PC-3 (cell line): ENCODE measurements around the gene SGMS1. TPM values are rescaled to one million over a fixed set of nuclear protein-coding genes. Genes with fewer than 3 reads are reported as not detected.

ENCODE experiments used
- ATAC-seq: fragments of 200-7000 bp; cut with Tn5 transposase; 2 replicates; pipeline ENCODE4 v1.9.1; 2020; ENCODE audit warnings: mild to moderate bottlenecking, moderate library complexity
- BruUV-seq: library from RNA; stranded (reverse); fragments of 400-500 nt; replicated peaks from 2 replicates; lab custom pipeline; 2021; lab: Mats Ljungman, UMichigan
- CTCF ChIA-PET: fragments of 300-600 bp; sonication (Branson Sonifier 250); formaldehyde crosslinking; loops from one replicate; lab custom pipeline; 2022; ENCODE audit warnings: antibody characterized with exemption; lab: Charles Lee
- POLR2A ChIA-PET: fragments of 300-600 bp; sonication (Branson Sonifier 250); formaldehyde crosslinking; loops from one replicate; lab custom pipeline; 2022; ENCODE audit warnings: antibody characterized with exemption; ENCODE audit not compliant: unreplicated experiment; lab: Charles Lee
- DNase-seq: peaks from one replicate; pipeline ENCODE4 v3.0.0-alpha.2; 2015
- H2AFZ ChIP-seq: fragments of 300-600 bp; sonication (generic); 2 replicates; pipeline ENCODE4 v1.6.0; 2016; ENCODE audit warnings: antibody characterized with exemption, low read length
- H3F3A ChIP-seq: fragments of 300-600 bp; sonication (generic); one replicate; pipeline ENCODE4 v1.6.0; 2017; ENCODE audit warnings: antibody characterized with exemption, low read length, control low read depth, mild to moderate bottlenecking; ENCODE audit not compliant: unreplicated experiment
- H3K27ac ChIP-seq: fragments of 300-600 bp; sonication (generic); 2 replicates; pipeline ENCODE4 v1.5.1; 2016; ENCODE audit warnings: mild to moderate bottlenecking, low read length
- H3K27me3 ChIP-seq: fragments of 300-600 bp; sonication (generic); 2 replicates; pipeline ENCODE4 v1.6.1; 2016; ENCODE audit warnings: low read length, mixed read lengths
- H3K36me3 ChIP-seq: fragments of 300-600 bp; sonication (generic); 2 replicates; pipeline ENCODE4 v1.6.1; 2016; ENCODE audit warnings: low read depth, mixed run types, low read length, mixed read lengths
- H3K4me1 ChIP-seq: fragments of 300-600 bp; sonication (generic); 2 replicates; pipeline ENCODE4 v1.5.1; 2016; ENCODE audit warnings: low read length; ENCODE audit not compliant: insufficient read depth
- H3K4me2 ChIP-seq: fragments of 300-600 bp; sonication (generic); 2 replicates; pipeline ENCODE4 v1.6.0; 2016; ENCODE audit warnings: low read length
- H3K4me3 ChIP-seq: fragments of 300-600 bp; sonication (generic); 2 replicates; pipeline ENCODE4 v1.5.1; 2016; ENCODE audit warnings: mild to moderate bottlenecking, low read length, mixed read lengths
- H3K79me2 ChIP-seq: fragments of 300-600 bp; sonication (generic); 2 replicates; pipeline ENCODE4 v1.6.1; 2017; ENCODE audit warnings: low read length, mixed read lengths
- H3K9ac ChIP-seq: fragments of 300-600 bp; sonication (generic); 2 replicates; pipeline ENCODE4 v1.6.0; 2016; ENCODE audit warnings: mild to moderate bottlenecking, low read length
- H3K9me2 ChIP-seq: fragments of 300-600 bp; sonication (generic); replicated peaks from 2 replicates; pipeline ENCODE4 v1.6.1; 2016; ENCODE audit warnings: mixed run types, low read length, mixed read lengths
- H3K9me3 ChIP-seq: fragments of 300-600 bp; sonication (generic); 2 replicates; pipeline ENCODE4 v1.6.1; 2016; ENCODE audit warnings: low read length, mixed read lengths
- H4K20me1 ChIP-seq: fragments of 300-600 bp; sonication (generic); 2 replicates; pipeline ENCODE4 v1.6.1; 2016; ENCODE audit warnings: low read length, mixed read lengths
- EZH2 ChIP-seq: fragments of 300-600 bp; sonication (generic); IDR thresholded peaks from one replicate; pipeline ENCODE4 v1.6.1; 2017; ENCODE audit warnings: antibody characterized with exemption, mild to moderate bottlenecking, low read length; ENCODE audit not compliant: unreplicated experiment
- EZH2phosphoT487 ChIP-seq: fragments of 300-600 bp; sonication (generic); IDR thresholded peaks from 2 replicates; pipeline ENCODE4 v1.6.1; 2018; ENCODE audit warnings: mild to moderate bottlenecking, antibody characterized with exemption, low read length, borderline replicate concordance
- intact Hi-C: fragments of 100-400 bp; cut with micrococcal nuclease; formaldehyde crosslinking; loops from 2 replicates; pipeline ENCODE4 v1.9.0; 2023
- total RNA-seq: library from RNA; depleted of rRNA; stranded (reverse); fragments of >200 nt; gene quantifications from 2 replicates; pipeline ENCODE4 v1.2.3, GENCODE V29; 2014
- TF ChIP-seq, protein P1 (sequence below): fragments of 300-600 bp; sonication (generic); conservative IDR thresholded peaks from 2 replicates; pipeline ENCODE4 v1.5.1; 2017; ENCODE audit warnings: antibody characterized with exemption, low read depth, mild to moderate bottlenecking, low read length

SGMS1 gene
- total RNA-seq, 1 experiment from 2014 or later: 61.4 TPM

DNA sequence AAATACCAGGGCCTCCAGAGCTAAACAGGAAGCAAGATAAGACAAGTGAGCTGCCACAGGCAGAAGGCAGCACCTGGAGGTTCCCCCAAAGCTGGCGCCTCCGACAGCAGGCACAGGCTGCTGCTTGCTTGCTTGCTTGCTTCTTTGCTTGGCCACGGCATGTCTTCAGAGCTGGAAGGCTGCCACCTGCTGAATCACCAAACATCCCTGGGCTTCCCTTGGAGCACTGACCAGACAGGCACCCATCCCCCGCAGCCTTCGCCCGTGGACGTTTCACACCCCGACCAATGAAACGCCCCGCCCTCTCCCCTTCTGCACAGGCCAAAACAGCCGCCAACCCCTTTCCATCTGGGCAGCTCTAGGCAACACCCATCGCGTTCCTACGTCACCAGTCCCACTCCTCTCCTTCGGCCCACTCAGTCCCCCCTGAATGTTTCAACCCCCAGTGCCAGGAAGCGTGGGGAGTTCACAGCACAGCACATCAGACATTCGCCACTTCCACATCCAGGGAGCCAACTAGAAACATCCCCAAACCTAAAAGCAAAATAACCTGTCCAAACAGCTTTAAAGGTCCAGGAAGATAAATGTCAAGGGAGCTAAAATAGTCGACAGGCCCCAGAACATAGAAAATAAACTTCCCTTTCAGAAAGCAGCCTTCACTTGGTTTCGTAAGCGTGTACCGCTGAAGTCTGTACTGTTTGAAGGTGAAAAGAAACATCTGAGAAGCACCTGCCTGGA is 1.6 kb downstream of the SGMS1 start:
- POLR2A ChIA-PET: interaction anchor here (0.5 kb wide), 2 partner anchors 290 to 1380 kb away, joined by 3 to 9 read pairs; no protein-coding TSS in a partner anchor

DNA sequence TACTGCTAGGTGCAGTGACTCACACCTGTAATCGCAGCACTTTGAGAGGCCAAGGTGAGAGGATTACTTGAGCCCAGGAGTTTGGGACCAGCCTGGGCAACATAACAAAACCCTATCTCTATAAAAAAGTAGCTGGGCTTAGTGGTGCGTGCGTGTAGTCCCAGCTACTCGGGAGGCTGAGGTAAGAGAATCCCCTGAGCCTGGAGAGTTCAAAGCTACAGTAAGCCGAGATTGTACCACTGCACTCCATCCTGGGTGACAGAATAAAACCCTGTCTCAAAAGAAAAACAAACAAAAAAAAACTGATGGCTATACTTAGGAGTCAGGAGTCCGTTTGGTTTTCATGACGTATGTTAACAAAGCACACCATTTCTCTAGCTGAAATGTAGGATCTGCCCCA is 2.9 kb downstream of the SGMS1 start:
- TF ChIP-seq EZH2 (no peak), EZH2phosphoT487 (no peak)
- TF ChIP-seq, protein P1, sequence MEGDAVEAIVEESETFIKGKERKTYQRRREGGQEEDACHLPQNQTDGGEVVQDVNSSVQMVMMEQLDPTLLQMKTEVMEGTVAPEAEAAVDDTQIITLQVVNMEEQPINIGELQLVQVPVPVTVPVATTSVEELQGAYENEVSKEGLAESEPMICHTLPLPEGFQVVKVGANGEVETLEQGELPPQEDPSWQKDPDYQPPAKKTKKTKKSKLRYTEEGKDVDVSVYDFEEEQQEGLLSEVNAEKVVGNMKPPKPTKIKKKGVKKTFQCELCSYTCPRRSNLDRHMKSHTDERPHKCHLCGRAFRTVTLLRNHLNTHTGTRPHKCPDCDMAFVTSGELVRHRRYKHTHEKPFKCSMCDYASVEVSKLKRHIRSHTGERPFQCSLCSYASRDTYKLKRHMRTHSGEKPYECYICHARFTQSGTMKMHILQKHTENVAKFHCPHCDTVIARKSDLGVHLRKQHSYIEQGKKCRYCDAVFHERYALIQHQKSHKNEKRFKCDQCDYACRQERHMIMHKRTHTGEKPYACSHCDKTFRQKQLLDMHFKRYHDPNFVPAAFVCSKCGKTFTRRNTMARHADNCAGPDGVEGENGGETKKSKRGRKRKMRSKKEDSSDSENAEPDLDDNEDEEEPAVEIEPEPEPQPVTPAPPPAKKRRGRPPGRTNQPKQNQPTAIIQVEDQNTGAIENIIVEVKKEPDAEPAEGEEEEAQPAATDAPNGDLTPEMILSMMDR: no peak
- CTCF ChIA-PET: no interaction called here
- H3K9ac ChIP-seq: no peak overlapping the region
- H3K79me2 ChIP-seq: peaks cover 73% of the 10 kb centered on the region
- POLR2A ChIA-PET: no interaction called here
- intact Hi-C loops: loop anchor here (5.0 to 10.0 kb wide), 3 partner anchors 119 to 396 kb away; no protein-coding TSS in a partner anchor
- H3K9me3 ChIP-seq: no peaks in the 10 kb centered on the region
- DNase-seq (no peak), ATAC-seq (no peak)
- H3F3A ChIP-seq: no peaks in the 10 kb centered on the region
- H2AFZ ChIP-seq: no peak overlapping the region
- no peaks in the 10 kb centered on the region for H3K27me3 ChIP-seq
- no peak overlapping the region for H3K27ac ChIP-seq
- no TSS peak for BruUV-seq
- no peaks in the 10 kb centered on the region for H3K9me2 ChIP-seq
- H3K36me3 ChIP-seq: no peaks in the 10 kb centered on the region
- peaks cover 31% of the 10 kb centered on the region for H3K4me1 ChIP-seq
- H4K20me1 ChIP-seq: peaks cover 7% of the 10 kb centered on the region; the same call in 1 of the 2 replicates
- H3K4me2 ChIP-seq: no peak overlapping the region
- no peak overlapping the region for H3K4me3 ChIP-seq

More for the DNA sequence above, 1.6 kb downstream of the SGMS1 start:
- DNase-seq (peak; percentile 100), ATAC-seq (peak; percentile 25)
- Histone ChIP-seq H4K20me1 (peaks cover 7% of the 10 kb centered on the region; the same call in 1 of the 2 replicates), H3F3A (no peaks in the 10 kb centered on the region), H3K4me3 (peak overlapping the region; percentile 74), H3K9me2 (no peaks in the 10 kb centered on the region), H3K4me2 (peak overlapping the region; percentile 87), H3K4me1 (peaks cover 35% of the 10 kb centered on the region), H3K79me2 (peaks cover 62% of the 10 kb centered on the region), H3K9me3 (no peaks in the 10 kb centered on the region), H3K27ac (peak overlapping the region; percentile 11), H3K36me3 (no peaks in the 10 kb centered on the region), H2AFZ (peak overlapping the region; percentile 89), H3K27me3 (no peaks in the 10 kb centered on the region), H3K9ac (peak overlapping the region; percentile 85)
- no peak for TF ChIP-seq EZH2
- TF ChIP-seq, protein P1: no peak
- TF ChIP-seq EZH2phosphoT487: no peak
- CTCF ChIA-PET: interaction anchor here (0.6 to 1.0 kb wide), 5 partner anchors 17 to 252 kb away, joined by 3 to 5 read pairs (median 3); no protein-coding TSS in a partner anchor
- BruUV-seq: TSS peak; percentile 10
- intact Hi-C loops: loop anchor here (1.0 to 10.0 kb wide), 5 partner anchors 17 to 397 kb away; no protein-coding TSS in a partner anchor

DNA sequence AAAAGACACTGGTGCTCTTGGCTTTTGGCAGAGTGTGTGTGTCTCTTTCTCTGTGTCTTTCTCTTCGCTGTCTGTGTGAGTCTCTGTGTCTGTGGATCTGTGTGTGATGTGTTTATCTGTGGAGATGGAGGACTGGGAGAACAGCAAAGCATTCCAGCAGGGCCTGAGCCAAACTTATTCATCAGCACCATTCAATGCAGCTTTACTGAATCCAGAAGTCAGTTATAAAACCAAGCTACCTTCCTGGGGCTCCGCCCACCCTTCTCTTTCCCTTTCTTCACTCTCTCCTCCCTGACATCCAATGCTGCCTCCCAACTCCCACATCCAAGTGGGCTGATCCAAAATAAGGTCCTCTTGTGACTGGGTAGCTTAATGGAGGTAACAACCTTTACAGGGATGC is 3.9 kb downstream of the SGMS1 start:
- ChIA-PET CTCF (no interaction called here), POLR2A (no interaction called here)
- H3K27ac ChIP-seq: no peak overlapping the region

More for the DNA sequence above, 3.9 kb downstream of the SGMS1 start:
- Histone ChIP-seq H3K79me2 (peaks cover 83% of the 10 kb centered on the region), H3F3A (no peaks in the 10 kb centered on the region), H3K4me3 (no peak overlapping the region), H2AFZ (no peak overlapping the region), H3K4me2 (no peak overlapping the region), H4K20me1 (peaks cover 9% of the 10 kb centered on the region; the same call in 1 of the 2 replicates), H3K27me3 (no peaks in the 10 kb centered on the region), H3K9ac (no peak overlapping the region), H3K36me3 (no peaks in the 10 kb centered on the region), H3K4me1 (peaks cover 28% of the 10 kb centered on the region), H3K9me2 (no peaks in the 10 kb centered on the region), H3K9me3 (no peaks in the 10 kb centered on the region)
- DNase-seq (no peak), ATAC-seq (no peak)
- intact Hi-C loops: loop anchor here (5.0 to 10.0 kb wide), 3 partner anchors 118 to 395 kb away; no protein-coding TSS in a partner anchor
- no TSS peak for BruUV-seq
- TF ChIP-seq EZH2: no peak
- TF ChIP-seq, protein P1: no peak
- TF ChIP-seq EZH2phosphoT487: no peak
